Endodermal cell (in vitro differentiated cells): ENCODE measurements around the gene SRBD1. TPM values are rescaled to one million over a fixed set of nuclear protein-coding genes. Genes with fewer than 3 reads are reported as not detected.

Experiments used
- DNase-seq: peaks from one replicate; pipeline ENCODE4 v3.0.0-alpha.2; 2017
- H3K27ac ChIP-seq: 2 replicates; pipeline ENCODE4 v1.5.1; 2013; ENCODE audit warnings: mild to moderate bottlenecking, low read depth, low read length, moderate library complexity
- H3K27me3 ChIP-seq: 2 replicates; pipeline ENCODE4 v1.6.1; 2013; ENCODE audit warnings: mild to moderate bottlenecking, low read length, moderate library complexity; ENCODE audit not compliant: insufficient read depth, control insufficient read depth, poor library complexity, severe bottlenecking
- H3K36me3 ChIP-seq: 2 replicates; pipeline ENCODE4 v1.7.0; 2013; ENCODE audit warnings: mild to moderate bottlenecking, low read length, moderate library complexity; ENCODE audit not compliant: control insufficient read depth, insufficient read depth
- H3K4me1 ChIP-seq: one replicate; pipeline ENCODE4 v1.7.0; 2013; ENCODE audit warnings: low read length; ENCODE audit not compliant: control insufficient read depth, insufficient read depth
- H3K4me3 ChIP-seq: 2 replicates; pipeline ENCODE4 v1.5.1; 2013; ENCODE audit warnings: mild to moderate bottlenecking, low read length, moderate library complexity
- H3K9ac ChIP-seq: 2 replicates; pipeline ENCODE4 v1.6.1; 2013; ENCODE audit warnings: mild to moderate bottlenecking, low read length, moderate library complexity; ENCODE audit not compliant: poor library complexity, severe bottlenecking; ENCODE audit errors: extremely low read depth
- H3K9me3 ChIP-seq: 2 replicates; pipeline ENCODE4 v1.6.1; 2013; ENCODE audit warnings: mild to moderate bottlenecking, low read length, moderate library complexity; ENCODE audit not compliant: control insufficient read depth
- H3K27ac Mint-ChIP-seq: 2 replicates; pipeline ENCODE4 v1.8.0; 2020; ENCODE audit warnings: mixed read lengths
- H3K27me3 Mint-ChIP-seq: 2 replicates; pipeline ENCODE4 v1.8.0; 2021; ENCODE audit warnings: mild to moderate bottlenecking, mixed read lengths; ENCODE audit not compliant: insufficient read depth
- H3K36me3 Mint-ChIP-seq: 2 replicates; pipeline ENCODE4 v1.8.0; 2020; ENCODE audit warnings: low read depth, mixed read lengths
- H3K4me1 Mint-ChIP-seq: 2 replicates; pipeline ENCODE4 v1.8.0; 2020; ENCODE audit warnings: mixed read lengths
- H3K4me3 Mint-ChIP-seq: 2 replicates; pipeline ENCODE4 v1.8.0; 2020; ENCODE audit warnings: mild to moderate bottlenecking, moderate library complexity, mixed read lengths
- H3K9me3 Mint-ChIP-seq: 2 replicates; pipeline ENCODE4 v1.8.0; 2020; ENCODE audit warnings: mild to moderate bottlenecking, mixed read lengths
- CTCF ChIP-seq: fragments of 200-600 bp; sonication (generic); conservative IDR thresholded peaks from 2 replicates; pipeline ENCODE4 v1.5.0; 2021; ENCODE audit warnings: antibody characterized with exemption, mild to moderate bottlenecking
- WGBS, 2 experiments: methylation state at CpG; one replicate each; pipeline versions ENCODE4 v1.1.5 to v1.1.7; 2013; ENCODE audit warnings: missing lambda C conversion rate in 2 of 2, mixed read lengths in 1 of 2; ENCODE audit not compliant: insufficient coverage in 1 of 2, insufficient read length in 1 of 2; 5-methylcytosine and 5-hydroxymethylcytosine counted together
- total RNA-seq, 2 donors: library from RNA; stranded (reverse); fragmentation: NEBNext Ultra II Directional in 1 of 2; extraction: Animal tissue kit (Norgen Biotek cat#: 25700) in 1 of 2; gene quantifications; 2 replicates in 1 of 2; 3 replicates in 1 of 2; pipeline ENCODE4 v1.2.1, GENCODE V29; 2021

Gene SRBD1
- total RNA-seq, 2 donors from 2014 or later, result 17.7 to 19.6 TPM

GRCh38 chr2:45361666-45362065 lies 249.4 kb downstream of the SRBD1 start:
- Histone ChIP-seq H3K36me3 (no peaks in the 10 kb centered on the region), H3K4me1 (no peaks in the 10 kb centered on the region), H3K4me3 (no peak overlapping the region), H3K9me3 (no peaks in the 10 kb centered on the region), H3K9ac (no peak overlapping the region), H3K27me3 (no peaks in the 10 kb centered on the region), H3K27ac (no peak overlapping the region)
- H3K27me3 Mint-ChIP-seq, result no peaks in the 10 kb centered on the region
- TF ChIP-seq CTCF, result no peak
- no peaks in the 10 kb centered on the region for H3K9me3 Mint-ChIP-seq
- H3K4me1 Mint-ChIP-seq, result no peaks in the 10 kb centered on the region
- H3K27ac Mint-ChIP-seq, result no peak overlapping the region
- no peaks in the 10 kb centered on the region for H3K36me3 Mint-ChIP-seq
- WGBS, 2 experiments, result 93 to 100% methylated on average over 1 of the region's 2 CpGs
- no peak for DNase-seq
- H3K4me3 Mint-ChIP-seq, result no peak overlapping the region

GRCh38 chr2:45354776-45355175 lies 256.3 kb downstream of the SRBD1 start:
- Histone ChIP-seq H3K9ac (no peak overlapping the region), H3K4me3 (no peak overlapping the region), H3K36me3 (no peaks in the 10 kb centered on the region), H3K27ac (no peak overlapping the region), H3K27me3 (no peaks in the 10 kb centered on the region), H3K9me3 (no peaks in the 10 kb centered on the region), H3K4me1 (no peaks in the 10 kb centered on the region)
- Mint-ChIP-seq H3K4me3 (no peak overlapping the region), H3K4me1 (peaks cover 3% of the 10 kb centered on the region), H3K27me3 (peaks cover 2% of the 10 kb centered on the region), H3K27ac (no peak overlapping the region), H3K36me3 (no peaks in the 10 kb centered on the region), H3K9me3 (no peaks in the 10 kb centered on the region)
- TF ChIP-seq CTCF, result no peak
- WGBS, 2 experiments, result 93 to 100% methylated on average over 1 to 2 of the region's 2 CpGs
- no peak for DNase-seq

- Mint-ChIP-seq H3K9me3 (no peaks in the 10 kb centered on the region), H3K27me3 (peaks cover 2% of the 10 kb centered on the region)
- TF ChIP-seq CTCF, result no peak
Observed at GRCh38 chr2:45353879-45354278, 257.2 kb downstream of the SRBD1 start.

More at GRCh38 chr2:45353879-45354278, 257.2 kb downstream of the SRBD1 start:
- Histone ChIP-seq H3K27me3 (no peaks in the 10 kb centered on the region), H3K4me3 (no peak overlapping the region), H3K36me3 (no peaks in the 10 kb centered on the region), H3K9me3 (no peaks in the 10 kb centered on the region), H3K27ac (no peak overlapping the region), H3K9ac (no peak overlapping the region), H3K4me1 (no peaks in the 10 kb centered on the region)
- peaks cover 3% of the 10 kb centered on the region for H3K4me1 Mint-ChIP-seq
- H3K27ac Mint-ChIP-seq, result no peak overlapping the region
- H3K36me3 Mint-ChIP-seq, result no peaks in the 10 kb centered on the region
- H3K4me3 Mint-ChIP-seq, result no peak overlapping the region
- 90 to 96% methylated on average over 1 to 2 of the region's 2 CpGs for WGBS, 2 experiments
- DNase-seq, result no peak
